CD4-positive, alpha-beta T cell treated with Interleukin-17A for 1 hour (primary cell): Measurements from ENCODE around the gene PGPEP1.

ENCODE experiments used
- DNase-seq: peaks from one replicate; pipeline ENCODE4 v3.0.0-alpha.2; 2020

PGPEP1 gene, protein sequence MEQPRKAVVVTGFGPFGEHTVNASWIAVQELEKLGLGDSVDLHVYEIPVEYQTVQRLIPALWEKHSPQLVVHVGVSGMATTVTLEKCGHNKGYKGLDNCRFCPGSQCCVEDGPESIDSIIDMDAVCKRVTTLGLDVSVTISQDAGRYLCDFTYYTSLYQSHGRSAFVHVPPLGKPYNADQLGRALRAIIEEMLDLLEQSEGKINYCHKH

DNA sequence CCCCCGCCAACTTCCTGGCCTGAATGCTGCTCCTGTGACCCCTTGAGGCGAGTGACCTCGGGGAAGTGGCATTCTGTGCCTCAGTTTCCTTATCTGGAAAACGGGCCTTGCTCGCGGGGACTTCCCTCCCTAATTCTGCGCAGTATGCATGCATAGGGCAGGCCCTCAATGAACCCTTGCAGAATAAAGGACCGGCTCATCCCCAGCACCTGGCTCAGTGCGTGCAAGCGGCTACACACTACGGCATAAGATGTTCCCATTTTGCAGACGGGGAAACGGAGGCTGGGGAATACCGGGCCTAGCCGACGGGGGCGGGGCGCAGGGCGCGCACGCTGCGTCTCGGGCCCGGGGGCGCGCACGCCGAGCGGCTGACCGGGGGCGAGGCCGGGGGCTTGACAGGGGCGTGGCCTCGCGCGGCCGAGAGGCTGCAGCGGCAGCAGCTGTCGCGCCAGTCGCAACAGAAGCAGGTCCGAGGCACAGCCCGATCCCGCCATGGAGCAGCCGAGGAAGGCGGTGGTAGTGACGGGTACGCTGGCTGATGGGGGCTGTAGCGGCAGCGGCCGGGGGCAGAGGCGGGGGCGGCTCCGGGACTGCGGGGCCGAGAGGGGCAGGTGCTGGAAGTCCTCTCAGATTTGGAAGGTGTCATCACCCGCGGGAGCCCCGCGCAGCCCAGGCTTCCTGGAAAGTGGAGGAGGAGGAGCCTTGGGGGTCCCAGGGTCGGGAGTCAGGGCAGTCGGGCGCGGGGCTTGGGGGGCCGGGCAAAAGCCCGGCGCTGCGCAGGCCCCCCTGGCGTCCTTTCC lies at the start of gene PGPEP1:
PGPEP1 (plus strand) TSS at position 409 of the 800 bp plus-strand sequence; CDS start at position 493, 84 bp downstream.
- peak; percentile 56 for DNase-seq

DNA sequence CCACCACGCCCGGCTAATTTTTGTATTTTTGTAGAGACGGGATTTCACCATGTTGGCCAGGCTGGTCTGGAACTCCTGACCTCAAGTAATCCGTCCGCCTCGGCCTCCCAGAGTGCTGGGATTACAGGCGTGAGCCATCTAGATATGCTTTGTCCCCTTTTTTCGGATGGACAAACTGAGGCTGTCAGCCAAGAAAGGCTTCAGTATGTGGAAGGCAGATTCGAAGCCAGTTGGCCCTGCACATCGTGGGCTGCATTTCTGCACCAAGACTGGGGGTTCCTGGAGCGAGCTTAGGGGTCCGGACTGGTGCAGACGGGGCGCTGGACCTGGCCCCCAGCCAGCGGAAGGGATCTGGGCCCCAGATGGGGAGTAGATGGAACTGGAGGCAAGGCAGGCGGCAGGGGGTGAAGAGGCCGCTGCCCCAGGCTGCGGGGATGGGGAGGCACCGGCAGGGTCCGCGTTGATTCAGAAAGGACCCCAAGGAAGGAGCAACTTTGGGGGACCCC lies 49.3 kb upstream of the PGPEP1 start:
- no peak for DNase-seq

DNA sequence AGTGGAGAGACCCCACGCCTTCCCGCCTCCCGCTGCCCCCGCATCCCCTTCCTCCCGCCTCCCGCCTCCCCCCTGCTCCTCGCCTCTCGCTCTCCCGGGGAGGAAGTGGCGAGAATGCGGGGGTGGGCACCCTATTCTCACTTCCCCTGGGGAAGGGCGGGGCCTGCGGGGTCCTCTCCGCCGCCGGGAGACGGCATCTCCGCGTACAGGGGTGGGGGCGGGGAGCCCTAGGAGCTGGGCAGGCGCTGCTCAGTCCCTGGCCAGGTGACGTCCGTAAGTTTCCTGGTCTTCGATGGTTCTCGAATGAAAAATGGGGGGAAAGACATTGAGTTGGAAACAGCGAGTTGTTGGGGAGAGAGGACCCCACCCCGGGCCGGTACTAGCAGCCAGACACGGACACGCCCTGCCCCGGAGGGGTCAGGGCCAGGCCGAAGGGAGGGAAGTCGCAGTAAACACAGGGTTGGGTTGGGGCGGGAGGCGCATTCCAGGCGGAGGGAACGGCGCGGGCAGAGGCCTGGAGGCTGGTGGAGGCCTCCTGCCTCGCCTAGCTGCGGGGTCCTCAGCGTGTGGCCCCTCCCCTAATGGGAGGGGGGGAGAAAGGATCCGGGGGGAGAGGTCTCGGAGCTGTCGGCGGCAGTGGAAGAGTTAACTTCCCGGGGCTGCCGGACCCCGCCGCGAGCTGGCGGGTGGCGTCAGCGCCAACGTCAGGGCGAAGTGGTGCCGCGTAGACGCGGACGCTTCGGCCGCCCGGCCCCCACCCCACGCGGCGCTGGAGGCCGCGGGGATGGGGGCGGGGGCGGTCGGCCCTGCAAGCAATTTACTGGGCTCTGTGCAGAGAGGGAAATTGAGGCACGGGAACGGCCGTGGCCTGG lies 48.6 kb upstream of the PGPEP1 start:
- DNase-seq, result peak; percentile 86

DNA sequence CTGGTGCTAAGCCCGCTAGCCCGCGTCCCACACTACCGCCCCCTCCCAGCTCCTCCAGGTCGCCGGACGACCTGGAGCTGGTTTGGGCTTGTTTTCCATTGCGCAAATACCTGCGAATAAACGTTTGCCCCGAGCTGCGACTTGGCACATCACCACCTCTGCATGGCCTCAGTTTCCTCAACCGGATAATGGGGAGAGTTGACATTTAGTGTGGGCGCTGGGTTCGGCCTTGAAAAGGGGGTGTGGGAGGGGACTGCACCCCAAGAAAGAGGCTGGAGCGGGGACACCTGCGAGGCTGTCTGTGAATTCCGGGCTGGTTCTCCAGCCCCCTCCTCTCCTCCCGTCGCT lies 48.0 kb upstream of the PGPEP1 start:
- no peak for DNase-seq

DNA sequence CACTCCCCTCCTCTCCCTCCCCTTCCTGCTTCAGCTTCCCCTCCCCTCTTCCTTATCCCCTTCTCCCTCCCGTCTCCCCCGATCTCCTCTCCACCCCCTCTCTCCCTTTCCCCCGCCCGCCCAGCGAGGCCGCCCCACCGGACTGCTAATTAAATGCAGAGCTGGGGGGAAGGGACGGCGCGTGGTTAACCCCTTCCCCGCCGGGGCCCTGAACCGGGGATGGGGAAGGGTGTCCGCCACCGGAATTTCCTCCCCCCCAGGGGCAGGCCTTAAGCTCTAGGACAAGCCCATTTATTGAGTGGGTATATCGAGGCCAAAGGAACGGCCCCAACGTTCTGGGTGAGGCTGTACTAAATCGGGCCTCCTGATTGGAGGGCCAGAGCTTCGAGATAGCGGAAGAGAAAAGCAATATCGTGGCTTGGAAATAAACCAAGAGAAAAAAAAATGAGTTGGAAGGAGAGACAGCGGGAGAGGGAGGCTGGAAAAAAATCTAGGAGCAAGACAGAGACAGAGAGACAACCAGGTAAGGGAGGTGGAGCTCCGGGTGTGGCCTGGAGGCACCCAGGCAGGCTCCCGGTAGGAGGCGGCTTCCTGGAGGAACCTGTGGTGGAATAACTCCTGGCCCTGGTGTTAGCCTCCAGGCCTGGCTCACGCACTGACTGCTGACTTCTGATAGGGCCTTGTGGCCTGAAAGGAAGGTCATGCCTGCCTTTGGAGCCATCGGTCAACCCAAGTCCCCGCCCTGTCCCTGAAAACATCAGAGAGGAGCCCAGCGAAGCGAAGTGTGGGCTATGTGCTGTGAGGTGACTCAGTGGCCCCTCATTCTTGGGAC lies 47.4 kb upstream of the PGPEP1 start:
- DNase-seq, result peak; percentile 65

DNA sequence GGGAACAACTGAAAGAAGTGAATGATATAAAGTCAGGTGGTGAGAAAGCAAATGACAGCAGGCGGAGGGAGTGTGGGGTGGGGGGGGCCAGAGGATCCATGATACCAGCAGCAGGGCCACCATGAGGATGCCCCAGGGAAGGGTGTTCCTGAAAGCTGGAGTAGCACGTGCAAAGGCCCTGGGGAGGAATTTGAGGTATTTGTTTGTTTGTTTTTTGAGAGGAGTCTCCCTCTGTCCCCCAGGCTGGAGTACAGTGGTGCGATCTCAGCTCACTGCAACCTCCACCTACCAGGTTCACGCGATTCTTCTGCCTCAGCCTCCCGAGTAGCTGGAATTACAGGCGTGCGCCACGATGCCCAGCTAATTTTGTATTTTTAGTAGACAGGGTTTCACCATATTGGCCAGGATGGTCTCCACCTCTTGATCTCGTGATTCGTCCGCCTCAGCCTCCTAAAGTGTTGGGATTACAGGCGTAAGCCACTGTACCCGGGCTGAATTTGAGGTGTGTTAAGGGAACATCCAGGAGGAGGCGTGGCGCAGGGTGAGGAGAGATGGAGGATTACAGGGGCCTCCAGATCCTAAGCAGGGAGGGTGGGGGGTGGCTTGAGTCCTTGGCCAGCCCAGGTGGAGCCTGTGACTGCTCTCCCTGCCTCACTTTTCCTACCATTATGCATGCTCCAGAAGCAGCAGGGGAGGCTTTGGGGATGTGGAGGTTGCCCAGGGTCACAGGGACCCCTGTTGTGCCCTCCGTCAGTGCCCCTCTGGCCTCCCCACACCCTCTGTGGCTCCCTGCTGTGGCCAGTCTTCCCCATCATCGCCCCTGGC lies 46.5 kb upstream of the PGPEP1 start:
- no peak for DNase-seq

DNA sequence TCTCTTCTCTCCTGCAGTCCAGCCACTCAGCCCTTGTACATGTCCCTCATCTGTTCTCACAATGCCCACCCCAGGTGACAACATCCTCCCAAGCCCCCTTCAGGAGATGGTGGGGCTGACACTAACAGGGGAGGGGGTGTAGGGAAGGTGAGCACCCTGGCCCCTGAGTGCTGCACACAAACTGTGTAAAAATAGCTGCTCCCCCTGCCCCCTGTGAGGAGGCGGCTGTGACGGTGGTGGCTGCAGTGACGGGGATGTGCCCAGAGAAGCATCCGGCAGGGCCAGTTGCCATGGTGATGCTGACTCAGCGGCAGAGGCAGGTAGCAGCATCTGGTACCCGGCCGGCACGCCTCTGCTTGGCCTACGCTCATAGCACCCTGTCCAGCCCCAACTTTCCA lies 45.9 kb upstream of the PGPEP1 start:
- DNase-seq, result peak; percentile 95

DNA sequence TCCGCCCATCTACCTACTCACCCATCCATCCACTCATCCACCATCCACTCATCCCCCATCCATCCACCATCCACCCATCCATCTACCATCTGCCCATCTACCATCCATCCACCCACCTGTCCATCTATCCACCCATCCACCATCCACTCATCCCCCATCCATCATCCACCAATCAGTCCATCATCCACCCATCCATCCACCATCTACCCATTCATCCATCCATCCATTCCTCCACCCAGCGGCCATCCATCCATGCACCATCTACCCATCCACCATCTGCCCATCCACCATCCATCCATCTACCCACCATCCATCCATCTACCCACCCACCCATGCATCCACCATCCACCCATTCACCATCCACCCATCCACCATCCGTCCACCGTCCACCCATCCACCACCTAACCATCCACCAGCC lies 45.4 kb upstream of the PGPEP1 start:
- DNase-seq, result no peak

DNA sequence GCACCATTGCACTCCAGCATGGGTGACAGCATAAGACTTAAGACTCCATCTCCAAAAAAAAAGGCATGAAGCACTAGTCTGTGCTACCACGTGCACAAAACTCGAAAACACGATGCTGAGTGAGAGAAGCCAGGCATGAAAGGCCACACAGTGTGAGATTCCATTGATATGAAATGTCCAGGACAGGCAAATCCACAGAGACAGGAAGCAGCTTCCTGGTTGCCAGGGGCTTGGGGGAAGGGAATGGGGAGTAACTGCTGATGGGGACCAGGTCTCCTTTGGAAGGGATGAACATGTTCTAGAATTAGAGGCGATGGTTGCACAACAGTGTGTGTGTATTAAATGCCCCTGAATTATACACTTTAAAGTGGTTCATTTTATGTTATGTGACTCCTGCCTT lies 43.1 kb upstream of the PGPEP1 start:
- DNase-seq, result no peak

DNA sequence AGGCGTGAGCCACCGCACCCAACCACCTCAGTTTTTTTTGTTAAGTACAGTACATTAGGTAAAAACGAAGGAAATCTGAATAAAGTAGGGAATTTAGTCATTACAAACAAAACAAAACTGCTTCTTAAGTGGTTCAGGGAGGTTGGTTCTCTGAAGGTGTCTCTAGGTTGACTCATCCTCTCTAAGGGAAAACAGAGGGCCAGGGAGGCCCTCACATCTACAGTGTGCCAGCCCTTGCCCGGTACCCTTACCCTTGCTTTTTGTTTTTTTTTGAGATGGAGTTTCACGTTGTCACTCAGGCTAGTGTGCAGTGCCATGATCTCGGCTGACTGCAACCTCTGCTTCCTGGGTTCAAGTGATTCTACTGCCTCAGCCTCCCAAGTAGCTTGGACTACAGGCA lies 41.8 kb upstream of the PGPEP1 start:
- DNase-seq, result no peak

DNA sequence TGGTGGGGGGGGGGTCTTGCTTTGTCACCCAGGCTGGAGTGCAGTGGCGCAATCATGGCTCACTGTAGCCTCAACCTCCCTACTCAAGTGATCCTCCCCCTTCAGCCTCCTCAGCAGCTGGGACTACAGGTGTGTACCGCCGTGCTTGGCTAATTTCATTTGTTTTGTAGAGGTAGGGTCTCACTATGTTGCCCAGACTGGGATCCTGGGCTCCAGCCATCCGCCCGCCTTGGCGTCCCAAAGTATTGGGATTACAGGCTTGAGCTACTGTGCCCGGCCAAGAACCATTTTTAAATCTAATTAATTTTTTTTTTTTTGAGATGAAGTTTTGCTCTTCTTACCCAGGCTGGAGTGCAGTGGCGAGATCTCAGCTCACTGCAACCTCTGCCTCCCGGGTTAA lies 40.7 kb upstream of the PGPEP1 start:
- no peak for DNase-seq

DNA sequence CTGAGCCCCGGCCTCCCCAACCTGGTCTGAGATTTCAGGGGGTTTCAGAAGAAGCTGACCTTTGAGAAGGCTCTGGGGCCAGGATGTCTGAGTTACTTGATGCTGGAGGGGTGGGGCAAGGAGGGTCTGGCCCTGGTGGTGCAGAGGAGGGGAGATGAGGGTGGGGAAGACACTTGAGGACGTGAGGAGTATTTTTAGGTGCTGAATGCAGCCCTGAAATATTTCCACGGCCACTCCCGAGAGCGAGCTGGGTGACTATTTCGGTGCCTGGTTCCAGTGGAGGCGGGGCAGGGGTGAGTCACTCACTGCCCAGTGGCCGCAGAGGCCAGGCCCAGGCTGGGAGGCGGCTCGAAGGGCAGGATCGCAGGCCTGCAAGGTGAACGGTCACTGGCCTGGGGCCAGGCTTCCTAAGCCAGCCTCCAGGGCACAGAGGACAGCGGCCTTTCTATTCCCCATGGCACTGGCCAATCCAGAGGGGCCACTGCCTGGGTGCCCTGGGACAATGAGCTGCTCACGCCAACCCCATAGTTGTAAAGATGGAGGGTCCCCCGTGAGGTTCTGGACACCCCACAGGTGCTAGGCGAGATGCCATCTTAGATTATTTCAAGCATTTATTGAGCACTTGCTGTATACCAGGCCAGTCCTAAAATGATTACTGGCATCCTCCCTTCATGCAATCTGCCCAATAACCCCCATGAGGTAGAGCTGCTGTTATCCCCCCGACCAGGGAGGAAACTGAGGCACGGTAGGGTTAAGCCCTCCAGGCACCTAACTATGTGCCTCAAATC lies 39.3 kb upstream of the PGPEP1 start:
- DNase-seq, result no peak

DNA sequence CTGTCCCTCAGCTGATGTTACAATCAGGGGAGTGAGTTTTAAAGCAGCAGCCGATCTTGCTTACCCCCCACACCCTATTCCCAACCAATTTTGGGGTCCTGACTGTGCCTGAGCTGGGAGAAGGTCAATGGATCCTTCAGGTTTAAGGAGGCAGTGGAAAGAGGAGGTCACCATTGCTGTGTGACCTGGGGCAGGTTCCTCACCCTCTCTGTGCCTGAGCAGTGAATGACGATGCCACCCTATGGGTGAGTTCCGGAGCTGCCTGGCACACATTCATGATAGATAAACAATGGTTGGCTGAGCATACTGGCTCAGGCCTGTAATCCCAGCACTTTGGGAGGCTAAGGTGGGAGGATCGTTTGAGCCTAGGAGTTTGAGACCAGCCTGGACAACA lies 38.7 kb upstream of the PGPEP1 start:
- no peak for DNase-seq

DNA sequence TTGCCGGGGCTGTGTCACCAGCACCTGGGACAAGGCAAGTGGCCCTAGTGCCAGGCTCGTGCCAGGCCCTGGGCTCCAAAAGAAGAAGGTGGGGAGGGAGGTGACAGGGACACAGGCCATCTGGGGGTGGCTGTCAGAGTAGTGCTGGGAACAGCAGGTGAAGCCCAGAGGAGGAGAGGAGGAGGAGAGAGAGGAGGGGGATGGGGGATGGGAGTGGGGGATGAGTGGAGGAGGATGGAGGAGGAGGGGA lies 36.3 kb upstream of the PGPEP1 start:
- DNase-seq, result no peak

DNA sequence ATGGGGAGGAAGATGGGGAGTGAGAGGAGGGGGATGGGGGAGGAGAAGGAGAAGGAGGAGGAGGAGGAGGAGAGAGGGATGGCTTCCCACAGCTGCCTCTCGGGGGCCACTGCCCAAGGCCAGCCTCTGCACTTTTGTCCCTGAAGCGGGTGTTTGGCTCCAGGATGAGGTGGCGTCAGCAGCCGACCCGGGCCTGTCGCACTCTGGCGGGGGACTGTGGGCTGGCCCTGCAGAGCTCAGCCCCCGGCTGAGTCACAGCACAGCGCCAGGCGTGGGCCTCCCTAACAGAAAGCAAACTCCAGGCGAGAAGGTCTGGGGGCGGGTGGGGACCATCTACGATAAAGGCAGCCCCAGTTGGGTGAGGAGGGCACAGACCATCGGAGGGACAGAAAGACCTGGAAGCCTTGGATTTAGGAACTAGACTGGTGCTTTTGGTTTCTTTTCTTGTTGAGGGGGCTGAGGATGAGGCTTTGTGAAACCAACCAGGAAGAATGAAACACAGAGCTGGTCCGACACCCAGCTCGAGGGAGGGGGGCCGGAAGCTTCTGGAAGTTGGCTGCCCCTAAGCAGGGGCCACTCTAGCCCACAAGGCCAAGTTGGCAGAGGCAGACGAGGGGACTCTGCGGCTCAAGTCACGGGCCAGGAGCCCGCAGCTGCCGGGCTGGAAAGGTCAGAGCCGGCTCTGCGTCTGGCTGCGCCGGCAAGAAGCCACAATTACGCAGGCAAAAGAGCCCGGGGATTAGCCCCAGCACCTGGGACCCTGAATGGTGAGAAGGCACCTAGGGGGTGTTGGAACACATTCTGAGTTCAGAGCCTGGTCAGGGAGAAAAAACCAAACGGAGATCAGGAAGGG lies 35.7 kb upstream of the PGPEP1 start:
- DNase-seq, result peak; percentile 87

DNA sequence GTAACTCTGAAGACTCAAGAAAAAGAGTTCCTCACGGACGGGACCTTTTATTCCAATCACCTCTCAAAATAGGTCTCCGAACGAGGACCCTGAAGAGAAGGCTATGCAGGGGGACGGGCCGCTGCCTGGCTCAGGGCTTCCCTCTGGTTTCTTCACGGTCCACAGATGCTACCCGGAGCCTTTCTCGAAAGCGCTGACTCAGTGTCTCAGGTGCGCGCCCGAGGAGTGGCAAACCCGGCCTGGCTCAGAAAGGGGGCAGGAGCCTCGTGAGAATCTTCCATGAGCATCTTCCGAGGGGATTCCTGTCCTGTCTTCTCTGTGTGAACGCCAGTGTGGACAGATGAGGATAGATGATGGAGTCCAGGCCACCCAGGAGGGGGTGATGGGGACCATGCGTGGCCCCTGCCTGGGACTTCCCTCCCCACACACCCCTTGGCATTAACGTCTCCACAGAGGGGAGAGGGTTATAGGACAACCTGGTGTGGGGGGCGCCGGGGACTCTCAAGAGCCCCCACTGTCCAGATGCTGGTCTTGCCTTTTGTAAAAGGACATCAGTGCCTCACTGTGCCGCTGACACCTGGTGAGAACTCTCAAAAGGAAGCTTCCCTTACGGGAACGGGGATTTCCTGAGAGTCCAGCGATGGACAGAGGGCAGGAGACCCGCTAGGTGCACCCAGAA lies 34.0 kb upstream of the PGPEP1 start:
- DNase-seq, result no peak

DNA sequence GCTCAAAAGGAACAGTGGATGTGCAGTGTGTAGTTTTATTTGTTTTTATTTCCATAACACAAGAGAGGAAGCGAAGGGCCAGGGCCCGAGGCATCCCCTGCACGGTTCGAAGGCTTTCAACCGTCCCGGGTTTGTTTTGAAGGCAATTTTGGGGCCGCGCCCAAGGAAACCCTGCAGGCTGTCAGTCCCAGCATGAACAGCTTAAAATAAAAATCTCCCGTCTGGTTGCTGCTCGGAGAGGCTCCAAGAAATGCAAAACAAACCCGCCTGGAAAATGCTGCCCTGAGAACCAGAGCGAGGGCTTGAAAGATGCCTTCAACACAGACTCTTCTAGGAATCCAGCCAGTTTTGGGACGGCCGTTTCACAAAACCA lies 33.5 kb upstream of the PGPEP1 start:
- DNase-seq, result peak; percentile 32

DNA sequence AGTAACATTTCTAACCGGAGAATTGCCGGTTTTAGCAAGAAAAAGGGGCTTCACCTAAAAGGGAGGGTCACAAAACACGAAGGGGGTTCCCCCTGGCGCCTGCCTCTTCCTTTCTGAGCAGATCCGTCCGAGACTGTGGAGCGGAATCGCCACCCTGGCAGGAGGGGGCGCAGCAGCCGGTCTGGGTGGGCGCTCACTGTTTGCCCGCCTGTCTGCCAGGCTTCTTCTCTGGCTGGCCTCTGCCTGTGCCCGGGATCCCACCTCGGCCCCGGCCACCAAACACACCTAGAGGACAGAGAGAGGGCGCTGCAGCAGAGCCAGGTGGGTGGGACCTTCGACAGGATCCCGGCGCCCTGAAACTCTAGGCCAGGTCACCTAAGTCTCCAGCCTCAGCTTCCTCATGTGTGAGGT lies 33.1 kb upstream of the PGPEP1 start:
- DNase-seq, result peak; percentile 67
